Measurements from ENCODE around the gene GALNT2.

DNA sequence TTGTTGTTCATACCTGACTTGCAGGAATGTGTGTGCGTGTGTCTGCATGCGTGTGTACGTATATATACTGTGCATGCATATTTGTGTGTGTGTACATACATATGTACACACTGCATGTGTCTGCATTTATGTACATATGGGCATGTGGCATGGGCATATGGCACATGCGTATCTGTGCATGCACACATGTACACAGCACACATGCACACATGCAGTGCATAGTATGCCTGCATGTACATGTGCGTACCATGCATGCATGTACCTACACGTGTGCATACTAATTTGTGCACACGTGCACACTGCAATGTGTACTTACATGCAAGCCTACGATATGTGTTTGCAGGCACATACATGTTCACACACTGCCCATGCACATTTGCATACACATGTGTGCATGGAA lies 43.9 kb downstream of the GALNT2 start:
- TF ChIP-seq, protein P1, sequence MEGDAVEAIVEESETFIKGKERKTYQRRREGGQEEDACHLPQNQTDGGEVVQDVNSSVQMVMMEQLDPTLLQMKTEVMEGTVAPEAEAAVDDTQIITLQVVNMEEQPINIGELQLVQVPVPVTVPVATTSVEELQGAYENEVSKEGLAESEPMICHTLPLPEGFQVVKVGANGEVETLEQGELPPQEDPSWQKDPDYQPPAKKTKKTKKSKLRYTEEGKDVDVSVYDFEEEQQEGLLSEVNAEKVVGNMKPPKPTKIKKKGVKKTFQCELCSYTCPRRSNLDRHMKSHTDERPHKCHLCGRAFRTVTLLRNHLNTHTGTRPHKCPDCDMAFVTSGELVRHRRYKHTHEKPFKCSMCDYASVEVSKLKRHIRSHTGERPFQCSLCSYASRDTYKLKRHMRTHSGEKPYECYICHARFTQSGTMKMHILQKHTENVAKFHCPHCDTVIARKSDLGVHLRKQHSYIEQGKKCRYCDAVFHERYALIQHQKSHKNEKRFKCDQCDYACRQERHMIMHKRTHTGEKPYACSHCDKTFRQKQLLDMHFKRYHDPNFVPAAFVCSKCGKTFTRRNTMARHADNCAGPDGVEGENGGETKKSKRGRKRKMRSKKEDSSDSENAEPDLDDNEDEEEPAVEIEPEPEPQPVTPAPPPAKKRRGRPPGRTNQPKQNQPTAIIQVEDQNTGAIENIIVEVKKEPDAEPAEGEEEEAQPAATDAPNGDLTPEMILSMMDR (IDR thresholded peaks at IDR 0.05) = no peak
- TF ChIP-seq POLR2AphosphoS5 (IDR thresholded peaks at IDR 0.05; ENCODE audit: low read depth, low read length) = no peak
- TF ChIP-seq, protein P2, sequence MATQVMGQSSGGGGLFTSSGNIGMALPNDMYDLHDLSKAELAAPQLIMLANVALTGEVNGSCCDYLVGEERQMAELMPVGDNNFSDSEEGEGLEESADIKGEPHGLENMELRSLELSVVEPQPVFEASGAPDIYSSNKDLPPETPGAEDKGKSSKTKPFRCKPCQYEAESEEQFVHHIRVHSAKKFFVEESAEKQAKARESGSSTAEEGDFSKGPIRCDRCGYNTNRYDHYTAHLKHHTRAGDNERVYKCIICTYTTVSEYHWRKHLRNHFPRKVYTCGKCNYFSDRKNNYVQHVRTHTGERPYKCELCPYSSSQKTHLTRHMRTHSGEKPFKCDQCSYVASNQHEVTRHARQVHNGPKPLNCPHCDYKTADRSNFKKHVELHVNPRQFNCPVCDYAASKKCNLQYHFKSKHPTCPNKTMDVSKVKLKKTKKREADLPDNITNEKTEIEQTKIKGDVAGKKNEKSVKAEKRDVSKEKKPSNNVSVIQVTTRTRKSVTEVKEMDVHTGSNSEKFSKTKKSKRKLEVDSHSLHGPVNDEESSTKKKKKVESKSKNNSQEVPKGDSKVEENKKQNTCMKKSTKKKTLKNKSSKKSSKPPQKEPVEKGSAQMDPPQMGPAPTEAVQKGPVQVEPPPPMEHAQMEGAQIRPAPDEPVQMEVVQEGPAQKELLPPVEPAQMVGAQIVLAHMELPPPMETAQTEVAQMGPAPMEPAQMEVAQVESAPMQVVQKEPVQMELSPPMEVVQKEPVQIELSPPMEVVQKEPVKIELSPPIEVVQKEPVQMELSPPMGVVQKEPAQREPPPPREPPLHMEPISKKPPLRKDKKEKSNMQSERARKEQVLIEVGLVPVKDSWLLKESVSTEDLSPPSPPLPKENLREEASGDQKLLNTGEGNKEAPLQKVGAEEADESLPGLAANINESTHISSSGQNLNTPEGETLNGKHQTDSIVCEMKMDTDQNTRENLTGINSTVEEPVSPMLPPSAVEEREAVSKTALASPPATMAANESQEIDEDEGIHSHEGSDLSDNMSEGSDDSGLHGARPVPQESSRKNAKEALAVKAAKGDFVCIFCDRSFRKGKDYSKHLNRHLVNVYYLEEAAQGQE (IDR thresholded peaks at IDR 0.05; ENCODE audit: insufficient read depth in 1 of 2, low read depth in 2 of 2, low read length in 1 of 2) = no peak
- no peak for TF ChIP-seq SIN3A (IDR thresholded peaks at IDR 0.05; ENCODE audit: borderline replicate concordance, insufficient read depth, low read depth, low read length)
- no peak for TF ChIP-seq TCF7L2 (IDR thresholded peaks at IDR 0.05; ENCODE audit: low read depth, low read length)
